Measurements from ENCODE around the gene MYCL.

DNA sequence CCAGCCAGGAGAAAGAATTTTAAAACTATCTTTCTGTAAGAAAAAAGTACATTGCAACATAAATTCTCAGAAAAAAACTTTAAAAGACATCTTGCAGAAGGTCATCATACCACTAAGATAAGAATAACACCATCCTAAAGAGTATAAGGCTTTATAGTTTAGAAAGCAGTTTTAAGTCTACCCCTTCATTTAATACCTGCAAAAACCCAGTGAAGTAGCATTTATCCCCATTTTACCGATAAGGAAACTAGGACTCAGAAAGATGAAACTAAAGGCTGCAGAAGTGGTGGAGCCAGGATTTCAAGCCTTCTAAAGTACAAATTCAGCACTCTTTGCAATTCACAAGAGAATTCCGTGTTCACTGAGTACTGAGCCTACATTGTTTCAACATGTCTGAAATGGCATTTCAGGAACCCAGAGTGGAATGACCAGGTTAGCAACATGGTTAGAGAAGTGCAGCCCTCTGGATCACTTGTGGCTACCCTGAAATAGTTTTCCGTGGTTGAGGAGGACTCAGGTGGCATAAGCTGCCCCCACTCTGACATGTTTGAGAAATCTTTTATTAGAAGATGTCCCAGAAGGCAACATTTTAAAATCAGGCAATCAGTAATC is 6.7 kb downstream of the MYCL start:
- TF ChIP-seq POLR2A (IDR thresholded peaks at IDR 0.05) = no peak
- TF ChIP-seq, protein P1, sequence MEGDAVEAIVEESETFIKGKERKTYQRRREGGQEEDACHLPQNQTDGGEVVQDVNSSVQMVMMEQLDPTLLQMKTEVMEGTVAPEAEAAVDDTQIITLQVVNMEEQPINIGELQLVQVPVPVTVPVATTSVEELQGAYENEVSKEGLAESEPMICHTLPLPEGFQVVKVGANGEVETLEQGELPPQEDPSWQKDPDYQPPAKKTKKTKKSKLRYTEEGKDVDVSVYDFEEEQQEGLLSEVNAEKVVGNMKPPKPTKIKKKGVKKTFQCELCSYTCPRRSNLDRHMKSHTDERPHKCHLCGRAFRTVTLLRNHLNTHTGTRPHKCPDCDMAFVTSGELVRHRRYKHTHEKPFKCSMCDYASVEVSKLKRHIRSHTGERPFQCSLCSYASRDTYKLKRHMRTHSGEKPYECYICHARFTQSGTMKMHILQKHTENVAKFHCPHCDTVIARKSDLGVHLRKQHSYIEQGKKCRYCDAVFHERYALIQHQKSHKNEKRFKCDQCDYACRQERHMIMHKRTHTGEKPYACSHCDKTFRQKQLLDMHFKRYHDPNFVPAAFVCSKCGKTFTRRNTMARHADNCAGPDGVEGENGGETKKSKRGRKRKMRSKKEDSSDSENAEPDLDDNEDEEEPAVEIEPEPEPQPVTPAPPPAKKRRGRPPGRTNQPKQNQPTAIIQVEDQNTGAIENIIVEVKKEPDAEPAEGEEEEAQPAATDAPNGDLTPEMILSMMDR (IDR thresholded peaks at IDR 0.05 in 4 of 5, conservative IDR thresholded peaks at IDR 0.05 in 1 of 5) = no peak
